HG02642 (cell line): ENCODE data around the gene TTC23.
"Not testable (repeated sequence)": the region's sequence is repeated elsewhere in the genome, so short reads cannot be mapped to it uniquely, and the experiment has no call there.

Source experiments
- ATAC-seq: cut with Tn5 transposase; IDR thresholded peaks from one replicate; pipeline ENCODE4 v1.9.1; 2021; ENCODE audit warnings: mild to moderate bottlenecking; ENCODE audit not compliant: unreplicated experiment, poor library complexity

Gene TTC23

GRCh38 chr15:99202176-99202552, 47.2 kb downstream of the TTC23 start:
- no peak for ATAC-seq

GRCh38 chr15:99201408-99202175, 47.8 kb downstream of the TTC23 start:
- ATAC-seq = no peak

- no peak for ATAC-seq
These were observed 51.5 kb downstream of the TTC23 start for GRCh38 chr15:99197856-99198255.

- not testable (repeated sequence) for ATAC-seq
These were observed 57.2 kb downstream of the TTC23 start for GRCh38 chr15:99192181-99192580.

GRCh38 chr15:99187936-99188335, 61.4 kb downstream of the TTC23 start:
- no peak for ATAC-seq

GRCh38 chr15:99185414-99186130, 63.8 kb downstream of the TTC23 start:
- no peak for ATAC-seq

DNA sequence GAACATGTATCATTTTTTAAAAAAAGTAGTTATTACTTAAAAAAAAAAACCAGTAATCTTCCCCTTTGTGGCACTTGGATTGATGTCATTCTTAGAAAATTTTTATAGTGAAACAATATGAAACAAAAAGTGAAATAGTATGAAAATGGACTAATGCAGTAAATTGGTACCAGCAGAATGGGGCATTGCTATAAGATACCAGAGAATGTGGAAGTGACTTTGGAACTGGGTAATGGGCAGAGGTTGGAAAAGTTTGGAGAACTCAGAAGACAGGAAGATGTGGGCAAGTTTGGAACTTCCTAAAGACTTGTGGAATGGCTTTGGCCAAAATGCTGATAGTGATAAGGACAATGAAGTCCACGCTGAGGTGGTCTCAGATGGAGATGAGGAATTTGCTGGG, 66.6 kb downstream of the TTC23 start:
- ATAC-seq = no peak

GRCh38 chr15:99181545-99181971, 67.8 kb downstream of the TTC23 start:
- ATAC-seq = no peak

- no peak for ATAC-seq
These were observed 68.4 kb downstream of the TTC23 start for GRCh38 chr15:99180964-99181306.

GRCh38 chr15:99180086-99180963, 69.1 kb downstream of the TTC23 start:
- ATAC-seq = no peak

- ATAC-seq = no peak
These were observed 71.7 kb downstream of the TTC23 start for GRCh38 chr15:99177679-99178078.

GRCh38 chr15:99176757-99177156, 72.6 kb downstream of the TTC23 start:
- no peak for ATAC-seq

DNA sequence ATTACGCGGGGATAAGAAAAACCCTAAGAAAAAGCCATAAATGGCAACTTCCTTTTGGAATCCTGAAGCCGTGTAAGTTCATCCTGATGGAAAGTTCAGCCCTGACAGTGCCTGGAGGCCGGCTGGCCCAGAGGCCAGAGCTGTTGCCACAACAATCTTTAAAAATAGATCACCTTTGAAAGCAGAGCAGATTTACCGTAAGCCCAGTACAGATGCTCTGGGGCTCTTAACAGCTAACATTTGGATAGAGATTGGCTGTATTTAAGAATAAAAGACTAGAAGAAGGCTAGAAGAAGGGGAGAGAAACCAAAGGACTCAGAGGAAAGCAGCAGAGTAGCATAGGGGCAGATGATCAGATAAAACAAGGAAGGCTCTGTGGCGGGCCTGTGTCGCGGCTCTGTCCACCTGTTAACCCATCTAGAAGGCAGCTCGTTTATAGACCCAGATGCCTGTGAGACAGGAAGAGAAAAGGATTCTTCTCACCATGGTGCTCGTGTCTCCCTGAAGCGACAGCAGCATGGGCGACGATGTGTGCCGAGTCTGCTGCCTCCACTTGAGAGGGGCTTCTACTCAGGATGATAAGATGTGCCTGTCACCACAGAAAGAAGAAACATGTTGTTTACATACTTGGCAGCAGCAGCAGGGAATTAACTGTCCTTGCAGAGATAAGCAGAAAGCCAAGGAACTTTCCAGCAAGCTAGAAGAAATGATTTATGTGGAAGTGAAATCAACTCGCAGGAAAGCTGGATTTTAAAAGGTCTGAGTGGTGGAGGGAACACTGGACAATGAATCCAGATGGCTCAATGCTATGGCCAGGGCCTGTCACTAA, 74.6 kb downstream of the TTC23 start:
- no peak for ATAC-seq

GRCh38 chr15:99172989-99173388, 76.4 kb downstream of the TTC23 start:
- no peak for ATAC-seq

GRCh38 chr15:99172171-99172570, 77.2 kb downstream of the TTC23 start:
- no peak for ATAC-seq

DNA sequence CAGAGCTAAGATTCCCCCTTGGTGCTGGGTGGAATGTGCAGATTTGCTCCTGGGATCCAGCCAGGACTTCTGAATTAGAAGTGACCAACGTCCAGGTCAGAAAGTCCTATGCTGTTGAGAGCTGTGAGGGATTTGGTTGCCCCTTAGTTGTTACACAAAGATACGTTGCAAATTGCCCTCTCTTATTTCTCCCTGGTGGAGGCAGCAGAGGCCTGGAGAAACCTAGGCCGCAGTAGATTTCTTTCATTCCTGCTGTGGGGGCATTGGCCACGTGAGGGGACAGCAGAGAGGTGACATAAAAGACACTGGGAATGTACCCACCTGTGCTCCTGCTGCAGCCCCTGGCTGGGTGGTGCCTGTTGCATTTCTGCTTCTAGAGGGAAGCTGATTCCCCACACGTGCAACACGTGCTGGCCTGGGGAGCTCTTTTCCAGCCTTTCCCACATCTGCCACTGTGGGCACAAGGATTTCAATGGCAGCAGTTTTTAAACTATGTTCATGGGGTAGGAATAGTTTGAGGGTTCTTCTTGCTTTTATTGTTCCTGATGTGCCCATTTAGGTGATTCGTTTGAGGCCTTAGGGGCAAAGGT, 78.8 kb downstream of the TTC23 start:
- no peak for ATAC-seq

- no peak for ATAC-seq
These were observed 79.5 kb downstream of the TTC23 start for GRCh38 chr15:99169769-99170311.

- ATAC-seq = no peak
These were observed 80.5 kb downstream of the TTC23 start for GRCh38 chr15:99168601-99169580.
